ENCODE data around the gene MYADML2. TPM values are rescaled to one million over a fixed set of nuclear protein-coding genes. Genes with fewer than 3 reads are reported as not detected.

MYADML2 gene
- total RNA-seq, 1 experiment from 2014 or later: not detected

DNA sequence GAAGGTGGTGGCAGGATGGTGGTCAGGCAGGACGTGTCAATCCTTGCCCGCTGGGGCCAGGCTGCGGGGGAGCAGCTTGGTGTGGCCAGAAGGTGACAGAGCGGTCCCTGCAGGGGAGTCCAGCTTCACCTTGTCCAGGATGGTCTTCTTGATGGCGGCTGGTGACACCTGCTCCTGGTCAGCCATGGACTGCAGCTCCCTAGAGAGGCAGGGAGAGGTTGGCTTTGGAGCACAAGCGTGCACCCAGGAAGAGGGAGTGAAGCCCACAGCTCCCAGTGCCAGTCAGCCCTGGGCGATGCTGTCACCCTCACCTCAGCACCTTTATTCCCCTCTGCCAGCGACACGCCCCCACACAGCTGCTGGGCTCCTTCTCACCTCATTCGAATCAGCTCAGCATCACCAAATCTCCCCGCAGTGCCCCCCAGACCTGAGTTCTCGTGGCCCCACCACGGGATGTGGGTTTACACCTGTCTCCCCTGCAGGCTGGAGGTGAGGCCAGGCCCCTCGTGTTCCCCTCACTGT is 13.8 kb downstream of the MYADML2 start:
- H3K4me3 ChIP-seq (ENCODE audit: low read length): no peak overlapping the region
- H3K4me2 ChIP-seq (ENCODE audit: low read length): no peak overlapping the region
- ChIA-PET POLR2A (ENCODE audit: unreplicated experiment) (no interaction called here), CTCF (no interaction called here)
- no TSS peak for BruUV-seq (replicated peaks)
- H2AFZ ChIP-seq (ENCODE audit: low read length): no peak overlapping the region
- H3K9ac ChIP-seq (ENCODE audit: low read length): no peak overlapping the region
- no peaks in the 10 kb centered on the region for H3K27me3 ChIP-seq (ENCODE audit: low read length)
- no peaks in the 10 kb centered on the region for H4K20me1 ChIP-seq (ENCODE audit: low read length)
- DNase-seq (no peak), ATAC-seq (no peak)
- intact Hi-C loops (cut with micrococcal nuclease): no loop called here
- H3K79me2 ChIP-seq (ENCODE audit: low read length): peaks cover 29% of the 10 kb centered on the region
- TF ChIP-seq EZH2 (IDR thresholded peaks at IDR 0.05; ENCODE audit: low read length, unreplicated experiment) (no peak), EZH2phosphoT487 (IDR thresholded peaks at IDR 0.05; ENCODE audit: borderline replicate concordance, low read length) (no peak)
- TF ChIP-seq, protein P1, sequence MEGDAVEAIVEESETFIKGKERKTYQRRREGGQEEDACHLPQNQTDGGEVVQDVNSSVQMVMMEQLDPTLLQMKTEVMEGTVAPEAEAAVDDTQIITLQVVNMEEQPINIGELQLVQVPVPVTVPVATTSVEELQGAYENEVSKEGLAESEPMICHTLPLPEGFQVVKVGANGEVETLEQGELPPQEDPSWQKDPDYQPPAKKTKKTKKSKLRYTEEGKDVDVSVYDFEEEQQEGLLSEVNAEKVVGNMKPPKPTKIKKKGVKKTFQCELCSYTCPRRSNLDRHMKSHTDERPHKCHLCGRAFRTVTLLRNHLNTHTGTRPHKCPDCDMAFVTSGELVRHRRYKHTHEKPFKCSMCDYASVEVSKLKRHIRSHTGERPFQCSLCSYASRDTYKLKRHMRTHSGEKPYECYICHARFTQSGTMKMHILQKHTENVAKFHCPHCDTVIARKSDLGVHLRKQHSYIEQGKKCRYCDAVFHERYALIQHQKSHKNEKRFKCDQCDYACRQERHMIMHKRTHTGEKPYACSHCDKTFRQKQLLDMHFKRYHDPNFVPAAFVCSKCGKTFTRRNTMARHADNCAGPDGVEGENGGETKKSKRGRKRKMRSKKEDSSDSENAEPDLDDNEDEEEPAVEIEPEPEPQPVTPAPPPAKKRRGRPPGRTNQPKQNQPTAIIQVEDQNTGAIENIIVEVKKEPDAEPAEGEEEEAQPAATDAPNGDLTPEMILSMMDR (conservative IDR thresholded peaks at IDR 0.05; ENCODE audit: low read depth, low read length): no peak
- H3K9me3 ChIP-seq (ENCODE audit: low read length): no peaks in the 10 kb centered on the region
- no peaks in the 10 kb centered on the region for H3K36me3 ChIP-seq (ENCODE audit: low read depth, low read length)
- H3K4me1 ChIP-seq (ENCODE audit: insufficient read depth, low read length): peaks cover 20% of the 10 kb centered on the region
- no peak overlapping the region for H3K27ac ChIP-seq (ENCODE audit: low read length)
- no peaks in the 10 kb centered on the region for H3F3A ChIP-seq (ENCODE audit: low read length, unreplicated experiment)
- no peaks in the 10 kb centered on the region for H3K9me2 ChIP-seq (replicated peaks; ENCODE audit: low read length)

DNA sequence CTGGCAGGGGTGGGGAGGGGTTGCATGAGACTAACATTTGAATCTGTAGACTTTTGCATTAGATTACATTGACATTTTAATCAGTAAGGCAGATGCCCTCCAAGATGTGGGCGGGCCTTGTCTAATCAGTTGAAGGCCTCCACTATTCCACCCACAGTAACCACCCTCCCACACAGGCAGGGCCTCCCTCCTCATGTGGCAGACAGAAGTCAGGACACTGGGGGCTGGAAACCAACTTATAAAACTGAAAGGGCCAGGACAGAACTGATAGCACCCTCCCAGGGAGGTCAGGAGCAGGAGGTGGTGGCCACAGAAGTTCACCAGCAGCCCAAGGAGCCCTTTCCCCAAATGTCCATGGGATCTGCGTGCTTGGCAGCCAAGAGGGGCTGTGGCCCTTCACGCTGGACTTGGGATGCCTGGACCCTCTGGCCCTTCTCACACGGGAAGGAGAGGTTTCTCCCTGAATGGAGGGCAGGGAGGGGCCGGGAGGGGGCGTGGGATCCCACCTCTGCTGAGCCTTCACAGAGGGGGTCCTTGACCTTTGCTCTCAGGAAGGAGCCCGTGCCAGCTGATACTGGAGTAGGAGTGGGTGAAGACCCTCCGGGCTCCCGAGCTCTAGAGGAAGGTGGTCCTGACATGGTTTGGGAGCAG is 14.6 kb downstream of the MYADML2 start:
- no peak overlapping the region for H3K4me3 ChIP-seq (ENCODE audit: low read length)
- no peak for TF ChIP-seq EZH2phosphoT487 (IDR thresholded peaks at IDR 0.05; ENCODE audit: borderline replicate concordance, low read length)
- no peak for TF ChIP-seq EZH2 (IDR thresholded peaks at IDR 0.05; ENCODE audit: low read length, unreplicated experiment)
- TF ChIP-seq, protein P1 (conservative IDR thresholded peaks at IDR 0.05; ENCODE audit: low read depth, low read length): no peak
- H3K27ac ChIP-seq (ENCODE audit: low read length): no peak overlapping the region
- H3K27me3 ChIP-seq (ENCODE audit: low read length): no peaks in the 10 kb centered on the region
- no peak overlapping the region for H3K4me2 ChIP-seq (ENCODE audit: low read length)
- no peaks in the 10 kb centered on the region for H4K20me1 ChIP-seq (ENCODE audit: low read length)
- BruUV-seq (replicated peaks): no TSS peak
- no peak overlapping the region for H3K9ac ChIP-seq (ENCODE audit: low read length)
- ChIA-PET CTCF (no interaction called here), POLR2A (ENCODE audit: unreplicated experiment) (no interaction called here)
- no peak for DNase-seq
- H3F3A ChIP-seq (ENCODE audit: low read length, unreplicated experiment): no peaks in the 10 kb centered on the region
- peaks cover 31% of the 10 kb centered on the region for H3K79me2 ChIP-seq (ENCODE audit: low read length)
- intact Hi-C loops (cut with micrococcal nuclease): no loop called here
- H3K4me1 ChIP-seq (ENCODE audit: insufficient read depth, low read length): peaks cover 20% of the 10 kb centered on the region
- no peaks in the 10 kb centered on the region for H3K36me3 ChIP-seq (ENCODE audit: low read depth, low read length)
- no peaks in the 10 kb centered on the region for H3K9me2 ChIP-seq (replicated peaks; ENCODE audit: low read length)
- no peaks in the 10 kb centered on the region for H3K9me3 ChIP-seq (ENCODE audit: low read length)
- no peak overlapping the region for H2AFZ ChIP-seq (ENCODE audit: low read length)
- no peak for ATAC-seq

DNA sequence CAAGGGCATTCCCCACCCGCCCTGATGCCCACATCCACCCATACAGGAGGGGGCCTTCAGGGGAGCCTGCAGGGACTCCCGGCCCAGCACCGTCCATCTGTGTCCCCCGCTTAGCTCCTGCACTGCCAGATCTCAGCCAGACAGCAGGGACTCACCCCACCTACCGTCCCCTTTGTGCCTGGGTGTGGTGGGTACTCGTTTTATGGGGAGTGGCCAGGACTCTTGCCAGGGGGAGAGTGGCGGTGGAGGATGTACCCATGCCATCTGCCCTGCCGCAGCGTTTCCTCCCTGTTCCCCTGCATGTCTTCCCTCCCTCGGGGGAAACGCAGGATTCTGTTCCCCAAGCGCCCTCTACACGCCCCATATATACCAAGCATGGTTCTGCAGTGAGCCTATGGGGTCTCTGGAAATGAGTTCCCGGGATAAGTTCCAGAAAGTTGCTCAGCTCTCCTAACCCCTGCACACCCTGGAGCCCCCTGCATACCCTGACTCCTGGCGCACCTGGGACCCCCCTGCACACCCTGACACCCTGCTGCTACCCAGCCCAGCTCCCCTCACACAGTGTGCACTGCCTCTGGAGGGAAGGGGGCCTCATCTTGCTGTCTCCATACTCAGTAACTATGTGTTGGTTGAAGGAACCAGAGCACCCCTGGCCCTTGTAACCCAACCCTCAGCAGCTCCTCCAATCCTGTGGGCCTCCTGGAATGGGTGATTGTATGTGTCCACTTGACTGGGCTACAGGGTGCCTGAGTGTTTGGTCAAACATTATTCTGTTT is 15.3 kb downstream of the MYADML2 start:
- no peak overlapping the region for H3K4me3 ChIP-seq (ENCODE audit: low read length)
- DNase-seq (no peak), ATAC-seq (no peak; the same call in 1 of the 2 replicates)
- no peaks in the 10 kb centered on the region for H4K20me1 ChIP-seq (ENCODE audit: low read length)
- no peaks in the 10 kb centered on the region for H3K27me3 ChIP-seq (ENCODE audit: low read length)
- no TSS peak for BruUV-seq (replicated peaks)
- no peaks in the 10 kb centered on the region for H3K9me3 ChIP-seq (ENCODE audit: low read length)
- no peak overlapping the region for H3K27ac ChIP-seq (ENCODE audit: low read length)
- ChIA-PET POLR2A (ENCODE audit: unreplicated experiment) (no interaction called here), CTCF (no interaction called here)
- no peak overlapping the region for H3K9ac ChIP-seq (ENCODE audit: low read length)
- H3K4me1 ChIP-seq (ENCODE audit: insufficient read depth, low read length): peaks cover 19% of the 10 kb centered on the region
- TF ChIP-seq, protein P1 (conservative IDR thresholded peaks at IDR 0.05; ENCODE audit: low read depth, low read length): no peak
- TF ChIP-seq EZH2 (IDR thresholded peaks at IDR 0.05; ENCODE audit: low read length, unreplicated experiment) (no peak), EZH2phosphoT487 (IDR thresholded peaks at IDR 0.05; ENCODE audit: borderline replicate concordance, low read length) (no peak)
- no peaks in the 10 kb centered on the region for H3K36me3 ChIP-seq (ENCODE audit: low read depth, low read length)
- intact Hi-C loops (cut with micrococcal nuclease): no loop called here
- H3F3A ChIP-seq (ENCODE audit: low read length, unreplicated experiment): no peaks in the 10 kb centered on the region
- peaks cover 33% of the 10 kb centered on the region for H3K79me2 ChIP-seq (ENCODE audit: low read length)
- no peak overlapping the region for H2AFZ ChIP-seq (ENCODE audit: low read length)
- no peak overlapping the region for H3K4me2 ChIP-seq (ENCODE audit: low read length)
- H3K9me2 ChIP-seq (replicated peaks; ENCODE audit: low read length): no peaks in the 10 kb centered on the region
